SHP77 treated with DMSO at 0.1 percent for 48 hours (cell line): ENCODE measurements around the gene FAM3A.

Experiments
- DNase-seq: peaks from one replicate; lab custom pipeline; 2025; lab: John Stamatoyannopoulos, UW

The FAM3A gene

DNA sequence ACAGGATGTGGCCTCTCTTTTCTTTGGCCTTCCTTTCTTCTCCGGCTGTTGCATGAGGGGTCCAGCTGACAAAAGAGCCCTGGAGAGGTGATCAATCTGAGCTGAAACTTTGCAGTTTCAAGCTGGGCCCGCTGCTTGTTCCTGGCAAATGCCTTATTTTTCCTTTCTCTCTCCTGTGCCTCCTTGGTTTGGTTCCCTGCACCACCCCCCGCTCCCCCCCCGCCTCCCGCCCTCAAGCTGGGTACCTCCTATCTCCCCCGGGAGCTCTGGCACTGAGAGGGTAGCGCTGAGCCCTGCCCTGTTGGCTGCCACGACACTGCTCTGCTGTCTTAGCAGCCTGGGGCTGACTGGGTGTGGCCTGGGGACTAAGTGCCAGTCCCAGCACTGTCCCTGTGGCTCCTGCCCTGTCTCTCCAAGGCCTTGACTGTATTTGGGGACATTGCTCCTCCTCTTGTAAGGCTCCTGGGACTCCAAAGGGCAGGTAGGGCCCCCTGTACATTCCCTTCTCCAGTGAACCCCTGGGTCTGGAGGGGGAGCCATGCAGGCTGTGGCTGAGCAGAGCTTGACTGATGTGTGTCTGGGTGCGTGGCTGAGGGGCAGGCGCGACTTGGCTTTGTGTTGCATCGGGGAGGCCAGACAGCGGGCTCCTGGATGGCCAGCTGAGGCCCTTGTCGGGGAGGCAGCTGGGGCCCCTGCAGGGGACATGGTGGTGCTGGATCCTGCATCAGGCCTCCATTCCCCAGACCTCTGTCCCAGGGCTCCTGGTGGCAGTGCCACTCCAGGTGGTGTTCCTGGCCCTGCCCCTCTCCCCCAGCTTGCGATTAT lies 56.9 kb downstream of the FAM3A start:
- DNase-seq = no peak

DNA sequence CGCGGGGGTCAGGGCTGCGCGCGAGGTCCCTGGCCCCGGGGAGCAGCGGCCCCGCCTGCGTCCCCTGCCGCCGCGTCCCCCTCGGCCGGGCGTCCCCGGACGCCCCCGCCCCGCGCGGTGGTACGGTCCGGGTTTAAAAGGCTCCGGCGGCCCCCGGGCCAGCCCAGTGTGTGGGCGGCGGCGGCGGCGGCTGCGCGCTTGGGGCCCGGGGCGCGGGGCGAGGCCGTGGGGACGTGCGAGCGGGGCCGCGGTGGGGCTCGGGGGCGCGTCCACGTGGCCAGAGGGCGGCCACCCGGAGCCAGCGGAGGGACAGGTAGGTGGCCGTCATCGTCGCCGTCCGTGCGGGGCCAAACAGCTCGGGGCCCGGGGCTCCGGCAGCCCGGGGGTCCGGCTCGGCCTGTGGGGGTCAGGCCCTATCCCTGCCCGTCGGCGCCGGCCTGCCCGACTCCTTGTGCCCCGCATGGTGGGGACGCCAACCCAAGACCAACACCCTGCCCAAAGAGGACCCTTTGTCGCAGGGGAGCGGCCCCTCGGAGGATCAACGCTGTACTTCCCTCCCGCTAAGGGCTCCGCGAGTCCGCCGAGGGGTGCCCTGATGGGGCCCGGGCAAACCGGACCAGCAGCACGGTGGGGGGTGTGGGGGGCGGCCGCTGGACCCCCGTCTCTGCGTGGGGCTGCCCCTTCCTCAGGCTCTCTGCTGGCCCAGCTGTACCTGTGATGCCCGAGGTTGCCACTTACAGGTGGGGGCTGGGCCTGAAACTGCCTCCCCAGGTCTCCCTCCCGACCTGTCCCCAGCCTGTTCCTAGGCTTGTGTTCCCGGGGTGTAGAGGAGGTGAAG lies 57.7 kb downstream of the FAM3A start, which contains the start of gene PLXNA3:
Gene PLXNA3, plus strand, starts transcription at position 166 of the 838 bp plus-strand sequence. CDS start 1,903 bp downstream, outside the sequence.
- DNase-seq = no peak

DNA sequence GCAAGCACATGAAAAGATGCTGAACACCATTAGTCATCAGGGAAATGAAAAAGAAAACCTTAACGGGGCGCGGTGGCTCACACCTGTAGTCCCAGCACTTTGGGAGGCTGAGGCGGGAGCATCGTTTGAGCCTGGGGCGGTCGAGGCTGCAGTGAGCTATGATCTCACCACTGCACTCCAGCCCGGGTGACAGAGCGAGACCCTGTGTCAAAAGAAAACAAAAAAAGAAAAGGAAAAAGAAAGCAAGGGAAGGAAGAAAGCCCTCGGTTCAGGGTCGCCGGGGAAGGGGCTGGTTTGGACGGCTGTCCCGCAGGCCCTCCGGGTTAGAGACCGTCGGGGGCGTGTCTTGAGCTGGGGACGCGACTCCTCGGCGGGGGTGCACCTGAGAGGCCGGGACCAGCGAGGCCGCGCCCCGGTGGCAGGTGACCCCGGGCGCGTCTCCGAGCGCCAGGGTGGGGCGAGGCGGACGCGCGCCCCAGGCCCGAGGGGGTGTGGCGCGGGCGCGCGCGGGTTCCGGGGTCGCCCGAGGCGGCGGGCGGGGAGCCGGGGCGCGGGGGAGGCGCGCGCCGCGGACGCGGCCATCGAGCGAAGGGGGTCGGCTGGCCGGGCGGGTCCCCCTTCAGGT lies 58.4 kb downstream of the FAM3A start:
- no peak for DNase-seq
